ENCODE data around the gene AGBL4.

The AGBL4 gene

DNA sequence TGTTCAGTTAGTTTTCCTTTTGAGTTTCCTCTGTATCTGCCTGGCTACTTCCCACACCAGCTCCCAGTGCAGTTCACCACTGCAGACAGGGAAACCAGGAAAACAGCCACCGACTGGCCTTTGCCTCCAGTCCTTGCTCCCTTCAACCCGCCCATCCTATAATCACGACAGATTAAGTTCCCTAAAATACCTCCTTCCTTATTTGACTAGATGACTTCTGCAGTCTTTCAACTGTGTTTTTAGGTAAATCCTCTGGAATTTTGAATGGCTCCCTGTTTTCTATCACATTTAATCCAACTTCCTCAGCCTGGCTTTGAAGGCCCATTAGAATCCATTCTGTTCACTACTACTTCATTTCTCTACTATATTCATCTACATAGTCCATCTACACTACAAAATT, 1284.7 kb downstream of the AGBL4 start:
- Histone ChIP-seq H3K27ac (ENCODE audit: extremely low read depth, low read depth, low read length) (no peak overlapping the region), H3K4me1 (ENCODE audit: control insufficient read depth, insufficient read depth, low read length) (no peaks in the 10 kb centered on the region), H3K4me3 (ENCODE audit: low read depth, low read length) (no peak overlapping the region), H3K36me3 (ENCODE audit: control insufficient read depth in 2 of 2, insufficient read depth in 1 of 2, low read length in 2 of 2) (peaks cover 0 to 39% of the 10 kb centered on the region in 2 experiments; a peak in 1 of 3 replicates), H3K9me3 (ENCODE audit: control insufficient read depth, insufficient read depth, low read depth, low read length) (no peaks in the 10 kb centered on the region)
- POLR2A ChIA-PET, result no interaction called here
- CTCF ChIA-PET, result interaction anchor here (1.3 kb wide), 1 partner anchor 62 kb away, joined by 4 read pairs; no protein-coding TSS in a partner anchor
- TF ChIP-seq ZNF785 (tag by site-specific recombination; IDR thresholded peaks at IDR 0.05) (no peak), ZNF2 (tag by site-specific recombination; IDR thresholded peaks at IDR 0.05) (no peak), ZNF513 (tag by site-specific recombination; IDR thresholded peaks at IDR 0.05) (no peak), ZNF777 (tag by site-specific recombination; IDR thresholded peaks at IDR 0.05; ENCODE audit: borderline replicate concordance) (no peak), TCF7L2 (IDR thresholded peaks at IDR 0.05; ENCODE audit: borderline replicate concordance, low read depth, low read length) (no peak), GLIS2 (tag by site-specific recombination; IDR thresholded peaks at IDR 0.05) (no peak), WT1 (tag by site-specific recombination; IDR thresholded peaks at IDR 0.05) (no peak), KLF8 (tag by site-specific recombination; IDR thresholded peaks at IDR 0.05) (no peak), ZNF223 (tag by site-specific recombination; IDR thresholded peaks at IDR 0.05) (no peak), ZBTB21 (tag by site-specific recombination; IDR thresholded peaks at IDR 0.05) (no peak), ZNF561 (tag by site-specific recombination; IDR thresholded peaks at IDR 0.05; ENCODE audit: borderline replicate concordance) (no peak), ZIC2 (tag by site-specific recombination; IDR thresholded peaks at IDR 0.05) (no peak), ZNF416 (tag by site-specific recombination; IDR thresholded peaks at IDR 0.05) (no peak), ZNF529 (tag by site-specific recombination; IDR thresholded peaks at IDR 0.05; ENCODE audit: insufficient replicate concordance) (no peak), ZNF140 (tag by site-specific recombination; IDR thresholded peaks at IDR 0.05) (no peak)
- TF ChIP-seq, protein P1, sequence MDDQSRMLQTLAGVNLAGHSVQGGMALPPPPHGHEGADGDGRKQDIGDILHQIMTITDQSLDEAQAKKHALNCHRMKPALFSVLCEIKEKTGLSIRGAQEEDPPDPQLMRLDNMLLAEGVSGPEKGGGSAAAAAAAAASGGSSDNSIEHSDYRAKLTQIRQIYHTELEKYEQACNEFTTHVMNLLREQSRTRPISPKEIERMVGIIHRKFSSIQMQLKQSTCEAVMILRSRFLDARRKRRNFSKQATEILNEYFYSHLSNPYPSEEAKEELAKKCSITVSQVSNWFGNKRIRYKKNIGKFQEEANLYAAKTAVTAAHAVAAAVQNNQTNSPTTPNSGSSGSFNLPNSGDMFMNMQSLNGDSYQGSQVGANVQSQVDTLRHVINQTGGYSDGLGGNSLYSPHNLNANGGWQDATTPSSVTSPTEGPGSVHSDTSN (CRISPR knock-in tag; IDR thresholded peaks at IDR 0.05), result no peak

- TF ChIP-seq, protein P2, sequence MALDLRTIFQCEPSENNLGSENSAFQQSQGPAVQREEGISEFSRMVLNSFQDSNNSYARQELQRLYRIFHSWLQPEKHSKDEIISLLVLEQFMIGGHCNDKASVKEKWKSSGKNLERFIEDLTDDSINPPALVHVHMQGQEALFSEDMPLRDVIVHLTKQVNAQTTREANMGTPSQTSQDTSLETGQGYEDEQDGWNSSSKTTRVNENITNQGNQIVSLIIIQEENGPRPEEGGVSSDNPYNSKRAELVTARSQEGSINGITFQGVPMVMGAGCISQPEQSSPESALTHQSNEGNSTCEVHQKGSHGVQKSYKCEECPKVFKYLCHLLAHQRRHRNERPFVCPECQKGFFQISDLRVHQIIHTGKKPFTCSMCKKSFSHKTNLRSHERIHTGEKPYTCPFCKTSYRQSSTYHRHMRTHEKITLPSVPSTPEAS (tag by site-specific recombination; IDR thresholded peaks at IDR 0.05), result no peak
- TF ChIP-seq ZNF155 (tag by site-specific recombination; IDR thresholded peaks at IDR 0.05) (no peak), ZNF571 (tag by site-specific recombination; IDR thresholded peaks at IDR 0.05) (no peak), ZNF366 (tag by site-specific recombination; conservative IDR thresholded peaks at IDR 0.05) (no peak), BCL6B (tag by site-specific recombination; IDR thresholded peaks at IDR 0.05) (no peak), ZNF404 (tag by site-specific recombination; IDR thresholded peaks at IDR 0.05) (no peak), HOXD13 (CRISPR knock-in tag; IDR thresholded peaks at IDR 0.05; ENCODE audit: borderline replicate concordance) (no peak), ZNF341 (tag by site-specific recombination; IDR thresholded peaks at IDR 0.05; ENCODE audit: low read depth) (no peak), WT1 (tag by site-specific recombination; IDR thresholded peaks at IDR 0.05) (no peak), SP3 (tag by site-specific recombination; IDR thresholded peaks at IDR 0.05) (no peak), ZNF670 (tag by site-specific recombination; IDR thresholded peaks at IDR 0.05; ENCODE audit: low read depth) (no peak), ZNF391 (tag by site-specific recombination; IDR thresholded peaks at IDR 0.05; ENCODE audit: borderline replicate concordance, low read depth) (no peak), ZNF777 (tag by site-specific recombination; IDR thresholded peaks at IDR 0.05; ENCODE audit: borderline replicate concordance) (no peak), ZNF791 (tag by site-specific recombination; IDR thresholded peaks at IDR 0.05) (no peak), ZFP69B (tag by site-specific recombination; IDR thresholded peaks at IDR 0.05) (no peak), ZNF747 (tag by site-specific recombination; IDR thresholded peaks at IDR 0.05) (no peak), ZNF660 (tag by site-specific recombination; IDR thresholded peaks at IDR 0.05) (no peak), ZNF623 (tag by site-specific recombination; IDR thresholded peaks at IDR 0.05) (no peak), YY2 (tag by site-specific recombination; IDR thresholded peaks at IDR 0.05) (no peak), ZNF138 (tag by site-specific recombination; IDR thresholded peaks at IDR 0.05; ENCODE audit: borderline replicate concordance) (no peak)
- ChIA-PET POLR2A (no interaction called here), CTCF (interaction anchor here (1.3 kb wide), 1 partner anchor 79 kb away, joined by 4 read pairs; no protein-coding TSS in a partner anchor)
- no peaks in the 10 kb centered on the region for H3K9me3 ChIP-seq (ENCODE audit: control insufficient read depth, insufficient read depth, low read depth, low read length)
- H3K4me1 ChIP-seq (ENCODE audit: control insufficient read depth, insufficient read depth, low read length), result no peaks in the 10 kb centered on the region
- no peak overlapping the region for H3K27ac ChIP-seq (ENCODE audit: extremely low read depth, low read depth, low read length)
- H3K4me3 ChIP-seq (ENCODE audit: low read depth, low read length), result no peak overlapping the region
- H3K36me3 ChIP-seq (ENCODE audit: control insufficient read depth in 2 of 2, insufficient read depth in 1 of 2, low read length in 2 of 2), result peaks cover 0 to 46% of the 10 kb centered on the region in 2 experiments; a peak in 1 of 3 replicates
Observed at GRCh38 chr1:48738356-48738755, 1285.4 kb downstream of the AGBL4 start.

Measured in HEK293 (cell line).